ENCODE data around the gene ZNF593.

ZNF593 gene

DNA sequence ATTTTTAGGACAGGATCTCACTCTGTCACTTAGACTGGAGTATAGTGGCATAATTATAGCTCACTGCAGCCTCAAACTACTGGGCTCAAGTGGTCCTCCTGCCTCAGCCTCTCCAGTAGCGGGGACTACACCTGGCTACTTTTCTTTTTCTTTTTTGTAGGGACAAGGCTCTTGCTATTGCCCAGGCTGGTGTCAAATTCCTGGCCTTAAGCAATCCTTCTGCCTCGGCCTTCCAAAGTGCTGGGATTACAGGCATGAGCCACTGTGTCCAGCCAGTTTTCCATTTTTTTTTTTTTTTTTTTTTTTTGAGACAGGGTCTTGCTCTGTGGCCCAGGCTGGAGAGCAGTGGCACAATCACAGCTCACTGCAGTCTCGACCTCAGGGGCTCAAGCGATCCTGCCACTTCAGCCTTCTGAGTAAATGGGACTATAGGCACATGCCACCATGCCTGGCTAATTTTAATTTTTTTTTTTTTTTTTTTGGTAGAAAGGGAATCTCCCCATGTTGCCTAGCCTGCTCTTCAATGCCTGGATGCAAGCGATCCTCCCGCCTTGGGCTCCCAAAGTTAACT is 43.7 kb downstream of the ZNF593 start:
- no peak for DNase-seq

DNA sequence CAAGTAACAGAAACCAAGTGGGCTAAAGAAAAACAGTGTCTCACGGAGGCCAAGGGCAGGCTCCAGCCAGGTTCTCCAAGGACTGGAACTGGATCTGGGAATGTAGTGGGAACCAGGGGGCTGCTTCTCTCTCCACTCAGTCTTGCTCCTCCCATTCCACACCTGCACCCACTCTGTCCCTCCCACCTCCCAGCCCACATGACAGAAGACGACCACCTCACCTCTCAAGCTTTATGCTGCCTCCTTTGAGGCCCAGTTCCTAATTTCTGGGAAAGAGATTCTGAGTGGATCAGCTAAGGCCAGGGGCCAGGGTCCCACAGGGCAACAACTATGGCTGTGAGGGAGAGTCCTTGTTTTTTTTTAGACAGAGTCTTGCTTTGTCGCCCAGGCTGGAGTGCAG is 45.5 kb downstream of the ZNF593 start:
- DNase-seq: no peak

DNA sequence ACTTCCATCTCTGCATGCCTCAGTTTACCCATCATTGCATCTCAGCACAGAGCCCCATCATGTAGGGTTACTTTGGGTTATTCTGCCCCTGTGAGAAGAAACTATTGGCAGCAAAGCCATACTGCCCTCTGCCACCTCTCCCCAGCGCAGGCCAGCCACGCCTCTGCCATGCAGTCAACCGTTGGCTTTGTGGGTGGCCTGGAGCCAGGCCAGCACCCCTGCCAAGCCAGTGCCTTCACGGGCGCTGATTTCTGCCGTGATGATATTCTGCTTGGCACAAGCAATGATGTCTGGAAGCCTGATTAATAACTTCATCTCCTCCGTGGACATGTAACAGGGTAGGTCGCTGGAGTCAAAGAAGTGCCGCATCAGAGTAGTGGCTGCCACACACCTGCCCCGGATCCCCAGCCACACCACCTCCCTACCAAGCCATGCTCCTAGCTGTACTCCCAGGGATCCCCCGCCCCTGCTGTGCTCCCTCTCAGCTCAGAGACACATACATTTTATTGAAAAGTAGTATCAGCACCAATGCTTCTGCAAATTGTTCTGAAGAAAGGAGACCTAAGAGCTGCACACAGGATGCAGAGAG is 49.3 kb downstream of the ZNF593 start:
- no peak for DNase-seq
